Osteocyte (in vitro differentiated cells): ENCODE data around the gene TTLL11. TPM values are rescaled to one million over a fixed set of nuclear protein-coding genes. Genes with fewer than 3 reads are reported as not detected.

Experiments
- DNase-seq: peaks from one replicate; pipeline ENCODE4 v3.0.0; 2021; ENCODE audit warnings: mixed read lengths; ENCODE audit not compliant: unreplicated experiment; ENCODE audit errors: extremely low spot score
- H3K27ac Mint-ChIP-seq: one replicate; pipeline ENCODE4 v1.8.0; 2021; ENCODE audit warnings: mild to moderate bottlenecking, mixed read lengths; ENCODE audit not compliant: unreplicated experiment
- H3K27me3 Mint-ChIP-seq: one replicate; pipeline ENCODE4 v1.8.0; 2021; ENCODE audit warnings: mixed read lengths; ENCODE audit not compliant: unreplicated experiment
- H3K36me3 Mint-ChIP-seq: one replicate; pipeline ENCODE4 v1.8.0; 2021; ENCODE audit warnings: mixed read lengths; ENCODE audit not compliant: unreplicated experiment
- H3K4me1 Mint-ChIP-seq: one replicate; pipeline ENCODE4 v1.8.0; 2021; ENCODE audit warnings: mixed read lengths; ENCODE audit not compliant: unreplicated experiment
- H3K4me3 Mint-ChIP-seq: one replicate; pipeline ENCODE4 v1.8.0; 2021; ENCODE audit warnings: mild to moderate bottlenecking, moderate library complexity, mixed read lengths; ENCODE audit not compliant: unreplicated experiment
- H3K9me3 Mint-ChIP-seq: one replicate; pipeline ENCODE4 v1.8.0; 2021; ENCODE audit warnings: mixed read lengths; ENCODE audit not compliant: unreplicated experiment
- CTCF ChIP-seq: fragments of 200-600 bp; sonication (generic); IDR thresholded peaks from 2 replicates; pipeline ENCODE4 v1.5.0; 2021; ENCODE audit warnings: antibody characterized with exemption, mild to moderate bottlenecking, moderate library complexity
- total RNA-seq: library from RNA; stranded (reverse); gene quantifications from 2 replicates; pipeline ENCODE4 v1.2.1, GENCODE V29; 2021

Gene TTLL11
- total RNA-seq, 1 donor from 2014 or later = 6.0 TPM

GRCh38 chr9:122124048-122124447 lies 30.9 kb upstream of the TTLL11 start:
- Mint-ChIP-seq H3K27ac (no peak overlapping the region), H3K27me3 (peaks cover 11% of the 10 kb centered on the region), H3K4me3 (no peak overlapping the region), H3K9me3 (no peaks in the 10 kb centered on the region), H3K4me1 (peaks cover 14% of the 10 kb centered on the region), H3K36me3 (no peaks in the 10 kb centered on the region)
- no peak for TF ChIP-seq CTCF
- DNase-seq = no peak

GRCh38 chr9:122122903-122123632 lies 30.0 kb upstream of the TTLL11 start:
- Mint-ChIP-seq H3K27ac (no peak overlapping the region), H3K4me3 (no peak overlapping the region), H3K27me3 (peaks cover 11% of the 10 kb centered on the region), H3K4me1 (peaks cover 14% of the 10 kb centered on the region), H3K9me3 (no peaks in the 10 kb centered on the region), H3K36me3 (no peaks in the 10 kb centered on the region)
- DNase-seq = peak; percentile 91
- TF ChIP-seq CTCF = peak; percentile 99

GRCh38 chr9:122122468-122122867 lies 29.4 kb upstream of the TTLL11 start:
- H3K36me3 Mint-ChIP-seq = no peaks in the 10 kb centered on the region
- no peak overlapping the region for H3K27ac Mint-ChIP-seq
- DNase-seq = no peak
- peaks cover 11% of the 10 kb centered on the region for H3K27me3 Mint-ChIP-seq
- H3K4me3 Mint-ChIP-seq = no peak overlapping the region
- H3K9me3 Mint-ChIP-seq = no peaks in the 10 kb centered on the region
- no peak for TF ChIP-seq CTCF
- peaks cover 14% of the 10 kb centered on the region for H3K4me1 Mint-ChIP-seq

- no peak overlapping the region for H3K27ac Mint-ChIP-seq
- no peak overlapping the region for H3K4me3 Mint-ChIP-seq
- no peaks in the 10 kb centered on the region for H3K36me3 Mint-ChIP-seq
- no peak for TF ChIP-seq CTCF
- DNase-seq = no peak
- peaks cover 11% of the 10 kb centered on the region for H3K27me3 Mint-ChIP-seq
- H3K4me1 Mint-ChIP-seq = peaks cover 14% of the 10 kb centered on the region
- H3K9me3 Mint-ChIP-seq = no peaks in the 10 kb centered on the region
These were observed 28.8 kb upstream of the TTLL11 start for GRCh38 chr9:122121931-122122330.

GRCh38 chr9:122121391-122121790 lies 28.3 kb upstream of the TTLL11 start:
- Mint-ChIP-seq H3K36me3 (no peaks in the 10 kb centered on the region), H3K4me1 (peaks cover 10% of the 10 kb centered on the region), H3K27ac (no peak overlapping the region), H3K4me3 (no peak overlapping the region), H3K9me3 (no peaks in the 10 kb centered on the region), H3K27me3 (peaks cover 12% of the 10 kb centered on the region)
- DNase-seq = no peak
- no peak for TF ChIP-seq CTCF
